UCSD-AML1 (cell line): ENCODE data around the gene GSTT2.
A peak's percentile ranks its signal among the peaks of the same experiment; 100 is the strongest.
"Not testable (repeated sequence)": the region's sequence is repeated elsewhere in the genome, so short reads cannot be mapped to it uniquely, and the experiment has no call there.

Experiments
- DNase-seq: peaks from one replicate; lab custom pipeline; 2025; ENCODE audit not compliant: unreplicated experiment; lab: John Stamatoyannopoulos, UW

GSTT2 gene

GRCh38 chr22:23979557-23980240 is at the start of gene GSTT2:
Gene GSTT2 (plus strand): TSS chr22:23980134.
- not testable (repeated sequence) for DNase-seq

GRCh38 chr22:23938328-23939016 is 41.5 kb upstream of the GSTT2 start:
- no peak for DNase-seq

GRCh38 chr22:23939017-23939357 is 40.9 kb upstream of the GSTT2 start:
- DNase-seq, result no peak

GRCh38 chr22:23940166-23940565 is 39.8 kb upstream of the GSTT2 start:
- not testable (repeated sequence) for DNase-seq

GRCh38 chr22:23947391-23947790 is 32.5 kb upstream of the GSTT2 start:
- DNase-seq, result not testable (repeated sequence)

GRCh38 chr22:23949764-23950163 is 30.2 kb upstream of the GSTT2 start:
- not testable (repeated sequence) for DNase-seq

- not testable (repeated sequence) for DNase-seq
These were observed 28.6 kb upstream of the GSTT2 start for GRCh38 chr22:23951383-23951782.

GRCh38 chr22:23952794-23953405 is 27.0 kb upstream of the GSTT2 start:
- not testable (repeated sequence) for DNase-seq

DNA sequence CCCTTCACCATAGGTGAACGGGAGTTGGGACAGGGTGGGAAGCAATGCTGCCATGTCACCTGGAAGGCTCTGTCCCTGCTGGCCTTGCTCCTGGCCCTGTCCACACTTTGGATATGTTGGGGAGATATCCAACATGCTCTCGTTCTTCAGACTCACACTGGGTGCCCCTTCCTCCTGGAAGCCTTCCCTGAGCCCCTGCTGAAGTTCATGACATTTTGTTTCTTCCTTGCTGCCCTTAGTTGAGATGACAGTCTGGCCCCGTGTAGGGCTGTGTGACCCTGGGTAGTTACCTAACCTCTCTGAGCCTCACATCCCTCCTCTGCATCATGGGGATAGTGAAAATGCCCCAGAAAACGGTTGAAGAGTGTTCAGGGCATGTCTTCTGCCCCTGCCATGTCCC is 26.4 kb upstream of the GSTT2 start:
- DNase-seq, result not testable (repeated sequence)

DNA sequence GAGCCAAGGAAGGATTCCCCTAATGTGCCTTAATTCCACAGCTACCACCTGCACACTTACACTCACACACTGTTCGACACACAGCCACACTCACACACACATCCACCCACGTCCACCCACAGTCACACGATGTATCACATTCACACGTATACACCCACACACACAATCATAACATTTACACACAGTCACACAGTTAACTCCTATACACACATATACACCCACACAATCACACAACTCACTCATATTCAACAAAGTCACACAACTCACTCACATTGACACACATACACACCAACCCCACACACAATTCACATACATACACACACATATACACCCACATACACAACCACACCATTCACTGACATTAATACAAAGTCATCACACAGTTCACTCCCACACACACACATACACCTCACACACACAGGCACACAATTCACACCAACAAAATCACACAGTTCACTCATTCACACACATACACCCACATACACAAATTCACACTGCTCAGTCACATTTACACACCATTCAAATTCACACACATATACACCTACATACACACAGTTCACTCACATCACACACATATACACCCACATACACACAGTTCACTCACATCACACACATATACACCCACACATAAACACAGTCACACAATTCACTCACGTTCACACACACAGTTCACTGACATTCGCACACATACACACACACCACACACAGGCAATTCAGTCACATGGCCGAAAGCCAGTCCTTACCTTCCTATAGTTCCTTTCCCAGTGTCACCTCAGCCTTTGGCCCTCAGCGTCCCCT is 25.5 kb upstream of the GSTT2 start:
- not testable (repeated sequence) for DNase-seq

GRCh38 chr22:23954991-23955305 is 25.0 kb upstream of the GSTT2 start:
- not testable (repeated sequence) for DNase-seq

GRCh38 chr22:23955886-23956285 is 24.0 kb upstream of the GSTT2 start:
- not testable (repeated sequence) for DNase-seq

DNA sequence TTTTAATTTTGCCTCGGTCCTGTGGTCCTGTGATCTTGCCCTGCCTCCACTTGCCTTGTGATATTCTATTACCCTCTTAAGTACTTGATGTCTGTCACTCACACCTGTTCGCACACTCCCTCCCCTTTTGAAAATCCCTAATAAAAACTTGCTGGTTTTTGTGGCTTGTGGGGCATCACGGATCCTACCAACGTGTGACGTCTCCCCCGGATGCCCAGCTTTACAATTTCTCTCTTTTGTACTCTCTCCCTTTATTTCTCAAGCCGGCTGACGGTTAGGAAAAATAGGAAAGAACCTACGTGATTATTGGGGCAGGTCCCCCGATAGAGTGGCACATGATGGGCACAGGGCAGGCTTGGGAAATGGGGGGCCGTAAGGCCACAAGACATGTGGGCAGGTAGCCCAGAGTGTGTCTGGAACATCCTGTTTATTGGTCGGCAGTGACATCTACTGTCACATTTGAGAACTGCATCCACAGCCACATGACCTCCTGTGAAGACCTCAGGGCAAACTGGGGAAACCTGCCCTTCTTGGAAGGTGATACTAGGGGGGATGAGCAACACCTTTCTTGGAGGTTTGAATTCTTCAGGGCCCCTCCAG is 23.5 kb upstream of the GSTT2 start:
- peak; percentile 45 for DNase-seq

- DNase-seq, result not testable (repeated sequence)
These were observed 18.7 kb upstream of the GSTT2 start, which contains the start of gene GSTT2B for GRCh38 chr22:23961084-23961771. Gene GSTT2B (minus strand): TSS chr22:23961195. CDS start chr22:23961131, 64 bp downstream.

GRCh38 chr22:23966094-23966493 is 13.8 kb upstream of the GSTT2 start:
- not testable (repeated sequence) for DNase-seq

- DNase-seq, result not testable (repeated sequence)
These were observed 13.4 kb upstream of the GSTT2 start, which contains the start of gene DDTL for GRCh38 chr22:23966568-23966967. Gene DDTL (plus strand): TSS chr22:23966888. CDS start chr22:23966915, 27 bp downstream.

- DNase-seq, result no peak
These were observed 10.9 kb upstream of the GSTT2 start for GRCh38 chr22:23969071-23969470.

GRCh38 chr22:23970201-23970641 is 9.7 kb upstream of the GSTT2 start:
- DNase-seq, result no peak

- no peak for DNase-seq
These were observed 9.0 kb upstream of the GSTT2 start for GRCh38 chr22:23970816-23971486.

DNA sequence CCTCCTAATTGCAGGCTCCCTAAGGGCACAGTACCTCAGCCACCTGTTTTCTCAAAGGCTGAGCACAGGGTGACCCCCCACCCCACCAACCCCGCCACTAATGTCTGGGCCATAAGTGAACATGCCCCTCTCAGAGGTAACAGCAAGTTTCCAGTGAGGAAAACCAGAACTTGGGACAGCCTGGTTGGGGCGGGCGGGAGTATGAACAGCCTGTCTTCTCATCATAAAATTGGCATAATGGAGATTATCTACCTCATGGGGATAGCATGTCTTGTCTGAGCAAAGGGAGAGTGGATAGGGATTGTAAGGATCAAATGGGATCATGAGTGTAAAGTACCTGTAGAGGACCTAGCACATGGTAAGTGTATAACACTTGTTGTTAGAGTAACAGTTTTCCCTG is 8.0 kb upstream of the GSTT2 start:
- not testable (repeated sequence) for DNase-seq
